Activated T-helper 1 cell treated with anti-CD3 and anti-CD28 coated beads, Interleukin-2, amount 50 U/mL, for 16 hours (primary cell): ENCODE results near the gene NPIPB8.
"Not testable (repeated sequence)": the region's sequence is repeated elsewhere in the genome, so short reads cannot be mapped to it uniquely, and the experiment has no call there.

Experiments
- DNase-seq, 2 donors: peaks; one replicate each; pipeline ENCODE4 v3.0.0-alpha.2; 2020; ENCODE audit warnings: low read depth in 1 of 2, low spot score in 1 of 2

NPIPB8 gene

DNA sequence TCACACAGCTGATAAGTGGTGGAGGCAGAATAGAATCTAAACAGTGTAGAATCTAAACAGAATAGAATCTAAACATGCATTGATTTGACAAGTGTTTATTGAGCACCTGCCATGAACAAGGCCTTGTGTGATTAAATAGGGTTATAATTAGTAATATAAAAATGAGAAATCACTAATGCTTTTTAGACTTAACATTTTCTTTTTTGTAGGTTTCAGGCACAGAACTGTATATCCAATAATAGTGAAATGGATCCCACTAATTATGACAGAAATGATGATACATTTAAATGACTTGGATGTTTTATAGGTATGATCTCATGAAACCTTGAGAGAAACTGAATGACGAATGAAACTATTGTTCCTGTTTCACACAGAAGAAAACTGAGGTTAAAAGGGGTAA is at the start of gene NPIPB8:
Gene NPIPB8 (plus strand): TSS at position 301 of the 400 bp plus-strand sequence. CDS start 296 bp downstream, outside the sequence.
- not testable (repeated sequence) for DNase-seq

- no peak for DNase-seq
Measured at GRCh38 chr16:28589069-28589468, 48.8 kb upstream of the NPIPB8 start.

GRCh38 chr16:28589930-28590329 is 47.9 kb upstream of the NPIPB8 start:
- DNase-seq = no peak

- no peak for DNase-seq
Measured at GRCh38 chr16:28590384-28591340, 47.2 kb upstream of the NPIPB8 start.

GRCh38 chr16:28591355-28591754 is 46.5 kb upstream of the NPIPB8 start:
- DNase-seq = no peak

DNA sequence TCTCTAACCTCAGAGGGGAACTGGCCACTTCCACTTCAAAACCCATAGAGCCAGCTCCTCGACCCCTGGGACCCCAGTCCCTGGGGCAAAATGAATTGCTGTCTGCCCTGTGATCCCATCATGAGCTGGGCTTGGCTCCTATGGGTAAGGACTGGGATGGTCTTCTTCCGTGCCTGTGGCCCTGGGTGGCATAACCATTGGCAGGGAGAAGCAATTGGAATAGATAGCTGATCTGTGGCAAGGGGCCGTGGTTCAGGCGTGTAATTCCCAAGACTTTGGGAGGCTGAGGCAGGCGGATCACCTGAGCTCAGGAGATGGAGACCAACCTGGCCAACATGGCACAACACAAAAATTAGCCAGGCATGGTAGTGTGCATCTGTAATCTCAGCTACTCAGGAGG is 45.4 kb upstream of the NPIPB8 start:
- no peak for DNase-seq

GRCh38 chr16:28592979-28593553 is 44.8 kb upstream of the NPIPB8 start:
- DNase-seq = no peak

- DNase-seq = not testable (repeated sequence)
Measured at GRCh38 chr16:28595451-28595850, 42.4 kb upstream of the NPIPB8 start.

- DNase-seq = no peak
Measured at GRCh38 chr16:28596115-28596630, 41.7 kb upstream of the NPIPB8 start.

DNA sequence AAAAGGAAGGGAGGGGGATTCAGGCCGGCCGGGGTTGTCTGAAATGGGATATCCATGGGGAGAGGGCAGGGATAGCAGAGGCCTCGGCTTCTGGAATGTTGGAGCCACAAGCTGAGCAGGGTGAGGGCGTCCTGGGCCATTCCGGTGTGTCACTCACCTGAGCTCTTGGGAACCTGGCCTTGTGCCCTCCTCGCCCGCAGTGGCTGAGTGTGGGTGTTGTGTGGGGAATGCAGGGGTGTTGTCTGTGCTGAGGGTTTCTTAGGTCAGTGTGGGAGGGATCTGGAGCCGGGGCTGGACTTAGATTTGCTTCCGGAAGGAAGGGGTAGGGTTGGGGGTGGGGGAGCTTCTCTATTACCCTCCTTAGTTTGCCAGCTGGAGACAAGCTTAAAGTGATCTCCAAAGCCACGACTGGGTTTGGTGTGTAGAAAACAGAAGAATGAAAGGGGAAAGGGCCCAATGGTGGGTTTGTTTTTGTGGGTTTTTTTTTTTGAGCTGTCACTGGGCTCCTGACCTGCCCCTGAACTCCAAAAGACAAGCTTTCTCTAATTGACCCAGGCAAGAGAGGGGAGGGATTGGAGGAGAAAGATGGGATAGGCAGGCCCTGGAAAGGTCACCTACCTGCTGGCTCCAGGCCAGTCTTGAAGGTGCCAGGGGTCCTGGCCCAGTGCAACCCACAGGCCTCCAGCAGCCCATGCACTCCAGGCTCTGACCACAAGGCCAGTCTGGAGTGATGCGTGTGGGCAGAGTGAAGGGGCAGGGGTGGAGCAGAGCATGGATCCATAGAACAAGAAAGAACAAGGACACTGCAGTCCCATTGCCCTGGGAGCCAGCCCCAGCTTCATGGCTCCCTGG is 40.8 kb upstream of the NPIPB8 start, which contains the start of gene SULT1A2:
Gene SULT1A2 (minus strand): TSS at position 211 of the 852 bp plus-strand sequence. CDS start 1,120 bp downstream, outside the sequence.
- no peak for DNase-seq

- no peak for DNase-seq
Measured at GRCh38 chr16:28597692-28598261, 40.1 kb upstream of the NPIPB8 start.

- not testable (repeated sequence) for DNase-seq
Measured at GRCh38 chr16:28599377-28600285, 38.2 kb upstream of the NPIPB8 start.

DNA sequence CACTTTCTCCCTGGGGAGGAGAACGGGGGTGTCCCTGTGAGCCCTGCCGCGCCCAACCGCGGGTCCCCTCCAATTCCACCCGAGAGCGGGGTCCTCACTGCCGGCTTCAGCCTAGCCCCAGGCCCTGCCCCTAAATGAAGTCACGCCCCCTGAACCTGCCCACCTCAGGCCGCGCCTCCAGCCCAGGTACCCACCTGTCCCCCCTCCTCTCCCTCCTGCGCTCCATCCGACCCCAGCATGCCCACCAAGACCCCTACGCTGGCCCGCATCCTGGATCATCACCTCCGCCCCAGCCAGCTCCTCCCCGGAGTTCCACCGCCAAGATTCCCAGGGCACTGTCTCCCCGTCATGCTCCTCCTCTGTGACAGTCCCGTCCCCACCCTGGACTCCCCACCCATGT is 36.9 kb upstream of the NPIPB8 start:
- DNase-seq = not testable (repeated sequence)

DNA sequence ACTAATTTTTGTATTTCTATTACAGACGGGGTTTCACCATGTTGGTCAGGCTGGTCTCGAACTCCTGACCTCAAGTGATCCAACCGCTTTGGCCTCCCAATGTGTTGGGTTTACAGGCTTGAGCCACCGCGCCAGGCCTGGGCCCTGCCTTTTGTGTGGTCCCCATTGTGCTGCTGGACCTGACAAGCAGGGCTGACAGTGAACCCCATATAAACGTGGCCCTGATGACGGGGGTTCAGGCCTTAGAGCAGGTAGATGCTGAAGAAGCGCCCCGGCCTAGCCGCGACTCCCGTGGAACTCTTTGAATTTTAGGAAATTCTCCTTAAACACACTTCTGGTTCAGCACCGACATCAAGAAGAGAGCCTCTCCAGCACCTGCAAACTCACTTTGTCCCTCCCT is 36.3 kb upstream of the NPIPB8 start:
- DNase-seq = not testable (repeated sequence)

DNA sequence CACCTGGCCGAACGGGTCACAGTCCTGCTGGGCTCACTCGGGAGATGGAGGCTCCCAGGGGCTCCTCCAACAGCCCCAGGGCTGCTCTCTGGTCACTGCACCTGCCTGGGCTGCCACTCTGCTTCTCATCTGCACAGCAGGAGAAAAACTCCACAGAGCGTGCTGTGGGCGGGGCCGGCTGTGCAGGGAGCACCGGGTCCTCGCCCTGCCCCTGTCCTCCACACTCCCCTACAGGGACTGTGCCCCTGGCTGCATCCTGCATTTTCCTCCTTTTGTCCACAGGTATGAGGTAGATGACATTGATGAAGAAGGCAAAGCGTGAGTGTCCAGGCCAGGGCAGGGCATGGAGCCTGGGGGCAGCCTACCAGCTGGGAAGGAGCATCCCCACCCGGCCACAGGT is 35.8 kb upstream of the NPIPB8 start:
- not testable (repeated sequence) for DNase-seq

- DNase-seq = no peak
Measured at GRCh38 chr16:28602529-28602928, 35.3 kb upstream of the NPIPB8 start.

DNA sequence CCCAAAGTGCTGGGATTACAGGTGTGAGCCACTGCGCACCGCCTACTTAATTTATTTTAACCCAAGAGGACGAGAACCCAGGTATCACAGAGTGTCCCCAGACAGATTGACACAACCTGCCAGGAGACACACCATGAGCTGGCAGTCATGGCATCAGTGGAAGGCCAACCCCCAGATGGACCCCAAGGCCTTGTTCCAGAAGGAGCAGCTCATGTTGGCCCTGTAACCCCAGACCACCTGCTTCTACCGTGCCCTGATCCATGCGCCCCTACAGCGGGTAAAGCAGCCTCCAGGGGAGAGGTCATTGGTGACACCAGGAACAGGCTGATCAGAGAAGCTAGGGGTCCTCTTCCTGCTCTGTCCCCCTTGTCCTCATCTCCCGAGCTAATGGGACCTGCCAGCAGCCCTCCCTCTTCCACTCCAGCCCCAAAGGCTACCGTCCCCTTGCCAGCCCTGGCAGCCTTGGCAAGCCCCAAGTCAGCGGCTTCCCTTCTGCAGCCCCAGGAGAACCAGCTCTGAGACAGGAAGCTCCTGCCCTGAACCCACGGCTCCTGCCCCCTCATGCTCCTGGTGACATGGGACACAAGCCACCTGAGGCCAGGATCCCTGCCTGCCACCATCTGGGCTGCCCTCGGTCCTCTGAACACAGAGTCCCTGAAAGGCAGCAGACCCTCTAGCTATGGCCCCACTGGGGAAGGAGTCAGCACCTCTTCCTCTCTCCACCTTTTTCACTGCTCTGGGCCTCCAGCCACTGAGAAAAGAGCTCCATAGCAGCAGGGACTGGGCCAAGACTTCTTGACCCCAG is 34.3 kb upstream of the NPIPB8 start:
- no peak for DNase-seq

- no peak for DNase-seq
Measured at GRCh38 chr16:28604186-28604565, 33.7 kb upstream of the NPIPB8 start.
